ENCODE results near the gene P4HB. TPM values are rescaled to one million over a fixed set of nuclear protein-coding genes. Genes with fewer than 3 reads are reported as not detected.

P4HB gene
- total RNA-seq, 2 experiments from 2014 or later = 319 to 347 TPM

GRCh38 chr17:81858967-81859905 is 1.1 kb downstream of the P4HB start:
- peaks cover 29% of the 10 kb centered on the region for H3K4me1 Mint-ChIP-seq
- POLR2A ChIA-PET = interaction anchor here (0.5 to 2.2 kb wide), 7 partner anchors 11 to 346 kb away, joined by 3 to 11 read pairs (median 4); partner anchors contain the start of genes ALYREF, ANAPC11, ARHGDIA and ARL16
- H3K9me3 Mint-ChIP-seq = no peaks in the 10 kb centered on the region
- ATAC-seq (ENCODE audit: low read depth) (no peak), DNase-seq (no peak)
- H3K4me3 Mint-ChIP-seq = peak overlapping the region; percentile 93
- peaks cover 25% of the 10 kb centered on the region for H3K36me3 Mint-ChIP-seq
- no peaks in the 10 kb centered on the region for H3K27me3 Mint-ChIP-seq
- peak overlapping the region; percentile 88 for H3K27ac Mint-ChIP-seq

DNA sequence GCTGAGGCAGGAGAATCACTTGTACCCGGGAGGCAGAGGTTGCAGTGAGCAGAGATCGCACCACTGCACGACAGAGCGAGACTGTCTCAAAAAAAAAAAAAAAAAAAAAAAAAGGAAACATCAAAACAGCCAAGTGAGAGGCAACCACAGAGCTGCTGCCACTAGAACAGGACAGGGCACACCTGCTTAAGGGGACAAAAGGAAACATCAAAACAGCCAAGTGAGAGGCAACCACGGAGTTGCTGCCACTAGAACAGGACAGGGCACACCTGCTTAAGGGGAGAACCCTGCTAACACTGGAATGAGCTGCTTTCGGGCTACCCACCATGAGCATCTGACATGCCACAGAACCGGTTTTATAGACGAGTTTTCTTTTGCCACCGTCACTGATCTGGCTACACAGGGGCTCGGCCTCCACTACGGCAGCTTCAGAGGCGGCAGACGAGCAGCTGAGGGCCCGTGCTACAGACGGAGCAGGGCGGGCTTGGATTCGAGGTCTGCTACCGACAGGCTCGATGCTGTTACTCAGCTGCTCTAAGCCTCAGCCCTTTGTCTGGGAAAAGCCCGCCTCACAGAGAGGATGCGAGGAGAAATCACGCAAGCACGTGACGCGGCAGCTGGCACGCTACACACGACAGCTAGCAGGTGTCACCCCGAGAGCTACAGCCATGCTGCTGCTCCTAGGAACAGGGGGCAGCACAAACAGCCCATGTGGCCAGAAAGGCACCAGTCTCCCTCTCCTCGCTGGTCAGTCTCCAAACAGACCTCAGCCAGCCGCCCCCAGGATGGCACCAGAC is 2.0 kb downstream of the P4HB start:
- POLR2A ChIA-PET = interaction anchor here (0.7 to 2.2 kb wide), 4 partner anchors 12 to 175 kb away, joined by 3 to 11 read pairs (median 8); partner anchors contain the start of genes ARHGDIA, ARL16 and HGS
- H3K36me3 Mint-ChIP-seq = peaks cover 29% of the 10 kb centered on the region
- H3K27me3 Mint-ChIP-seq = no peaks in the 10 kb centered on the region
- peaks cover 24% of the 10 kb centered on the region for H3K4me1 Mint-ChIP-seq
- DNase-seq = no peak
- H3K9me3 Mint-ChIP-seq = no peaks in the 10 kb centered on the region
- H3K27ac Mint-ChIP-seq = peak overlapping the region; percentile 38
- no peak for ATAC-seq (ENCODE audit: low read depth)
- peak overlapping the region; percentile 93 for H3K4me3 Mint-ChIP-seq

DNA sequence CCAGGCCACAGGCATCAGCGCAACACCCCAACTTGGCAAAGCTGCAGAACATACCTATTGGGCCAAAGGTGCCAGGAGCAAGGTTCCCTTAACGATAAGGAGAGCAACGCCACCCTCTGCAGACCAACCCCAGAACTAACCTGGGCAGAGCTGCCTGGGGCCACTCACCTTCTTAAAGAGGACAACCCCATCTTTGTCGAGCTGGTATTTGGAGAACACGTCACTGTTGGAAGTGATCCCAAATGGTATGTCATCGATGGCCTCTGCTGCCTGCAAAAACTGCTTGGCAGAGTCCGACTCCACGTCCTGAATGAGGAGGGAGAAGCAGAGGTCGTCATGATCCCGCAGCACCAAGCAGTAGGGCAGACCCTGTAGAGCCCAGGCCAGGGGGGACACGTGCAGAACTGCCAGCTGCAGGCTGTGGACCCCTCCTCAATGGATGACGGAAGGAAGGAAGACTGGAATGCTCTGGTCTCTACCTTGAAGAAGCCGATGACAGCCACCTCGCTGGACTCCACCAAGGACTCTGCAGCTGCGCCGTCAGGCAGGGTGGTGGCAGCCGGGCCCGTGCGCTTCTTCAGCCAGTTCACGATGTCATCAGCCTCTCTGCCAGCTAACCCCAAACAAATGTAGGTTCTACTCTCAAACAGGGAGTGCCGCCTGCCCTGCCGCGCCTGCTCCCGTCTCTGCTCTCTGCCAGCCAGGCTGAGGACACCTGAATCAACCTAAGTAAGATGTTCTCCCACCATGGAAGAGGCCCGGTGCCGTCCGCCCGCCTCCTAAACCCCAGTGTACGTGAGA is 5.2 kb downstream of the P4HB start:
- Mint-ChIP-seq H3K4me1 (peaks cover 13% of the 10 kb centered on the region), H3K27ac (no peak overlapping the region), H3K9me3 (no peaks in the 10 kb centered on the region), H3K4me3 (no peak overlapping the region), H3K27me3 (no peaks in the 10 kb centered on the region), H3K36me3 (peaks cover 29% of the 10 kb centered on the region)
- POLR2A ChIA-PET = interaction anchor here (0.6 to 1.2 kb wide), 2 partner anchors 37 to 48 kb away, joined by 3 to 4 read pairs; no protein-coding TSS in a partner anchor
- no peak for ATAC-seq (ENCODE audit: low read depth)
- DNase-seq = no peak

GRCh38 chr17:81852237-81852636 is 8.1 kb downstream of the P4HB start:
- POLR2A ChIA-PET = interaction anchor here (1.0 to 1.3 kb wide), 2 partner anchors 19 to 23 kb away, joined by 3 read pairs; partner anchors contain the start of gene MCRIP1
- Mint-ChIP-seq H3K4me3 (no peak overlapping the region), H3K9me3 (no peaks in the 10 kb centered on the region), H3K27me3 (no peaks in the 10 kb centered on the region), H3K36me3 (peaks cover 15% of the 10 kb centered on the region), H3K27ac (no peak overlapping the region), H3K4me1 (peaks cover 2% of the 10 kb centered on the region)
- ATAC-seq (ENCODE audit: low read depth) (no peak), DNase-seq (no peak)

DNA sequence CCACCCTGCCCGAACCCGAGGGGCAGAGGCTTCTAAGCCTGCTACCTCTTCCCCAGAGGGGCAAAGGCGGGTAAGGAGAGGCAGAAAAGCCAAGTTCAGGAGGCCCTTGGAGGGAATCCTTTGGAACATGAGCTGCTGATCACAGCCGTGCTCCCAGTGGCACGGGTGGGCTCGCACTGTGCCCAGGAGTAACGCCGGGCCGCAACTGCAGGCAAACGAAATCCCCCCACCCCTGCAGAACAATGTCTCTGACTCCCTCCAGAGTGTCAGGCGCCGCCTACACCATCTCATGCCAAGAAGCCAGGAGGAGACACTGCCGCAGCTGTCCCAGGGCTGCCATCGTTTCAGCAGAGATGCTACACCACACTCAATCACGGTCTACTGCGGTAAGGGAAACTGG is 8.9 kb downstream of the P4HB start:
- no peaks in the 10 kb centered on the region for H3K27me3 Mint-ChIP-seq
- ATAC-seq (ENCODE audit: low read depth) = no peak
- POLR2A ChIA-PET = interaction anchor here (1.3 kb wide), 1 partner anchor 18 kb away, joined by 3 read pairs; the partner anchor contains the start of gene MCRIP1
- peaks cover 16% of the 10 kb centered on the region for H3K36me3 Mint-ChIP-seq
- peaks cover 2% of the 10 kb centered on the region for H3K4me1 Mint-ChIP-seq
- DNase-seq = no peak
- no peak overlapping the region for H3K4me3 Mint-ChIP-seq
- no peak overlapping the region for H3K27ac Mint-ChIP-seq
- no peaks in the 10 kb centered on the region for H3K9me3 Mint-ChIP-seq

- Mint-ChIP-seq H3K27ac (no peak overlapping the region), H3K27me3 (no peaks in the 10 kb centered on the region), H3K4me1 (peaks cover 2% of the 10 kb centered on the region), H3K36me3 (peaks cover 19% of the 10 kb centered on the region), H3K4me3 (no peak overlapping the region), H3K9me3 (no peaks in the 10 kb centered on the region)
- DNase-seq (no peak), ATAC-seq (ENCODE audit: low read depth) (no peak)
- POLR2A ChIA-PET = no interaction called here
Observed at GRCh38 chr17:81849457-81849856, 10.9 kb downstream of the P4HB start.

- H3K36me3 Mint-ChIP-seq = peaks cover 11% of the 10 kb centered on the region
- H3K4me1 Mint-ChIP-seq = no peaks in the 10 kb centered on the region
Observed at GRCh38 chr17:81846743-81847689, 13.3 kb downstream of the P4HB start.

DNA sequence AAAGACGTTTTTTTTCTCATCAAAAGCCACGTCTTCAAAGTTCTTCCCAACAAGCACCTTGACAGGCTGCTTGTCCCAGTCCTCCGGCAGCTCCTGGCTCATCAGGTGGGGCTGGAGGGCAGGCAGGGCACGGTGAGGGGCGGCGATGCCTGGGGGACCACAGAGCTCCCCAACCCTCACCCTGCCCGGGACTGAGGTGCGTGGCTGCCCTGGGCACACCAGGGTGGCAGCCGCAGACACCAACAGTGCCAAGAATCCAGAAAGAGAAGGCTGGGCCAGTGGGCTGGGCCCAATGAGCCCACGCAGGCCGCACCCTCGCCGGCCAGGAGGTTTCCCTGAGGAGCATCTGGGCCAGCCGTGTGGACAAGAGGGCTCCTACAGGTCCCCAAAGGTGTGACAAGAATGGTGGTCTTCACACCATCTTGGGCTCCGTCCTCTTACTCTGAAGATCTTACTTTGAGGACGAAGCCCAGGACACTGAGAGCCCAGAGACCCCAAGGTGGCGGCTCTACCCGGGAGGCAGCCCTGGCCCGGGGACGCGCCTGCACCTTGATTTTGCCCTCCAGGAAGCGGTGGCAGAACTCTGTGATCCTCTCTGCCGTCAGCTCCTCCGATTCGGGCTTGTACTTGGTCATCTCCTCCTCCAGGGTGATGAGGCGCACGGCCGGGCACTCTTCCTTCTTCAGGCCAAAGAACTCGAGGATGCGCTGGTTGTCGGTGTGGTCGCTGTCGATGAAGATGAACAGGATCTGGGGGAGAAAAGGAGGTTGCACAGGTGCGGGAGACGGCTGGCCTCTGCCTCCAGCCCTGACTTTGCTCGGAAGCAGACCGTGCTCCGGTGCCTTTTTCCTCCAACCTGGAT is 14.2 kb downstream of the P4HB start:
- H3K36me3 Mint-ChIP-seq = peaks cover 9% of the 10 kb centered on the region
- no peak overlapping the region for H3K4me3 Mint-ChIP-seq
- H3K27ac Mint-ChIP-seq = no peak overlapping the region
- POLR2A ChIA-PET = interaction anchor here (0.6 kb wide), 1 partner anchor 11 kb away, joined by 3 read pairs; no protein-coding TSS in a partner anchor
- no peaks in the 10 kb centered on the region for H3K27me3 Mint-ChIP-seq
- no peaks in the 10 kb centered on the region for H3K4me1 Mint-ChIP-seq
- no peaks in the 10 kb centered on the region for H3K9me3 Mint-ChIP-seq
- ATAC-seq (ENCODE audit: low read depth) (no peak), DNase-seq (no peak)

More at GRCh38 chr17:81846743-81847689, 13.3 kb downstream of the P4HB start:
- DNase-seq (no peak), ATAC-seq (ENCODE audit: low read depth) (no peak)
- POLR2A ChIA-PET = interaction anchor here (0.6 kb wide), 1 partner anchor 59 kb away, joined by 3 read pairs; no protein-coding TSS in a partner anchor
- Mint-ChIP-seq H3K9me3 (no peaks in the 10 kb centered on the region), H3K27ac (no peak overlapping the region), H3K27me3 (no peaks in the 10 kb centered on the region), H3K4me3 (no peak overlapping the region)

GRCh38 chr17:81845361-81845760 is 15.0 kb downstream of the P4HB start:
- H3K4me3 Mint-ChIP-seq = no peak overlapping the region
- ATAC-seq (ENCODE audit: low read depth) (no peak), DNase-seq (no peak)
- no peaks in the 10 kb centered on the region for H3K4me1 Mint-ChIP-seq
- H3K27me3 Mint-ChIP-seq = no peaks in the 10 kb centered on the region
- no peak overlapping the region for H3K27ac Mint-ChIP-seq
- H3K9me3 Mint-ChIP-seq = no peaks in the 10 kb centered on the region
- H3K36me3 Mint-ChIP-seq = peaks cover 9% of the 10 kb centered on the region
- POLR2A ChIA-PET = interaction anchor here (0.6 kb wide), 1 partner anchor 11 kb away, joined by 3 read pairs; no protein-coding TSS in a partner anchor

- Mint-ChIP-seq H3K36me3 (peaks cover 9% of the 10 kb centered on the region), H3K27me3 (no peaks in the 10 kb centered on the region), H3K9me3 (no peaks in the 10 kb centered on the region), H3K27ac (no peak overlapping the region), H3K4me1 (no peaks in the 10 kb centered on the region), H3K4me3 (no peak overlapping the region)
- POLR2A ChIA-PET = no interaction called here
- ATAC-seq (ENCODE audit: low read depth) = no peak
- DNase-seq = no peak
Observed at GRCh38 chr17:81844887-81845286, 15.4 kb downstream of the P4HB start.

DNA sequence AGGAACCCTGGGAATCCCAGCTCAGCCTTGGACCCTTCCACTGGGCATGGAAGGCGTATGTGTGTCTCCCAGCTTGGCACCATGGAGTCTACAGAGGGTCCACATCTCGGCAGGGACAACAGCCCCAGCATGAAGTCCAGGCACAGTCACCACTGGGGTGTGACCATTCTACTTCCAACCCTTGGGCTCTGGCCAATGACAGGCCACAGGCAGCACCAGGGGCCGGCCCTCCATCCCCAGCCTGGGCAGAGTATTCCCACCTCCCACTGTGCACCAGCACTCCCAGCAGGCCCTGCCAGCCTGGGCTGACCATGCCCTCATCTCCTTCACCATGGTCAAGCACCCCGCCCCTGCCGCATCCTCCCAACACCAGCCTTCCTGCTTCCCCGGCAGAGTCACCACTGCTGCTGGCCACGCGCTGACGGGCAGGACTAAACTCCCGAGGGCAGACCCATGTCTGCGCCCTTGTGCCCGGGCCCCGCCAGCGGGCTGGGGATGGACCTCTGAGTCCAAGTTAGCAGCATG is 15.9 kb downstream of the P4HB start:
- no peak overlapping the region for H3K4me3 Mint-ChIP-seq
- no peak for DNase-seq
- H3K36me3 Mint-ChIP-seq = peaks cover 9% of the 10 kb centered on the region
- ATAC-seq (ENCODE audit: low read depth) = no peak
- H3K27ac Mint-ChIP-seq = no peak overlapping the region
- H3K27me3 Mint-ChIP-seq = no peaks in the 10 kb centered on the region
- H3K4me1 Mint-ChIP-seq = no peaks in the 10 kb centered on the region
- H3K9me3 Mint-ChIP-seq = no peaks in the 10 kb centered on the region
- POLR2A ChIA-PET = no interaction called here

Measured in activated naive CD8-positive, alpha-beta T cell treated with anti-CD3 and anti-CD28 coated beads, Interleukin-2, amount 10 ng/mL, durations not matched to agents 7 days and 5 days (primary cell).